ENCODE results near the gene CAPN2.

- TF ChIP-seq CTCF (IDR thresholded peaks at IDR 0.05; ENCODE audit: insufficient read depth, low read length, poor library complexity, severe bottlenecking) (no peak), EZH2phosphoT487 (conservative IDR thresholded peaks at IDR 0.05; ENCODE audit: low read length) (no peak)
Measured at GRCh38 chr1:223703668-223704013, 8.7 kb upstream of the CAPN2 start.

Measured in SU-DHL-6 (cell line).